ENCODE measurements around the gene PCID2. TPM values are rescaled to one million over a fixed set of nuclear protein-coding genes. Genes with fewer than 3 reads are reported as not detected.

Gene PCID2
- total and polyA plus RNA-seq, 5 experiments from 2014 or later = 64.6 to 73.9 (median 68.6) TPM

- H3K9me3 Mint-ChIP-seq = no peaks in the 10 kb centered on the region
- DNase-seq = no peak
- H3K4me1 Mint-ChIP-seq = peaks cover 0 to 10% (median under 1%) of the 10 kb centered on the region in 4 donors
- peaks cover 0 to 82% (median 7%) of the 10 kb centered on the region in 3 donors for H3K36me3 Mint-ChIP-seq
- H3K27ac Mint-ChIP-seq = peak overlapping the region in 5 of 10 donors; percentile 18 to 80 (median 61)
- POLR2A ChIA-PET = no interaction called here
- H3K4me3 Mint-ChIP-seq = no peak overlapping the region
- peak in 1 of 2 donors; percentile 20 for ATAC-seq
- H3K27me3 Mint-ChIP-seq = no peaks in the 10 kb centered on the region
Measured at GRCh38 chr13:113231306-113232207, 23.1 kb upstream of the PCID2 start.

- H3K4me1 Mint-ChIP-seq = peaks cover 0 to 11% (median 4%) of the 10 kb centered on the region in 4 donors
- POLR2A ChIA-PET = no interaction called here
- DNase-seq (no peak), ATAC-seq (no peak)
- H3K4me3 Mint-ChIP-seq = no peak overlapping the region
- H3K9me3 Mint-ChIP-seq = no peaks in the 10 kb centered on the region
- H3K27ac Mint-ChIP-seq = peak overlapping the region in 1 of 10 donors; percentile 77
- no peaks in the 10 kb centered on the region for H3K27me3 Mint-ChIP-seq
- peaks cover 5 to 83% (median 7%) of the 10 kb centered on the region in 3 donors for H3K36me3 Mint-ChIP-seq
Measured at GRCh38 chr13:113229791-113230190, 21.3 kb upstream of the PCID2 start.

- H3K27me3 Mint-ChIP-seq = no peaks in the 10 kb centered on the region
- no peak for DNase-seq
- peaks cover 5 to 84% (median 7%) of the 10 kb centered on the region in 3 donors for H3K36me3 Mint-ChIP-seq
- H3K4me3 Mint-ChIP-seq = no peak overlapping the region
- ATAC-seq = no peak
- H3K27ac Mint-ChIP-seq = no peak overlapping the region
- POLR2A ChIA-PET = no interaction called here
- no peaks in the 10 kb centered on the region for H3K9me3 Mint-ChIP-seq
- peaks cover 0 to 11% (median 5%) of the 10 kb centered on the region in 4 donors for H3K4me1 Mint-ChIP-seq
Measured at GRCh38 chr13:113229161-113229560, 20.7 kb upstream of the PCID2 start.

GRCh38 chr13:113226873-113227450 is 18.5 kb upstream of the PCID2 start:
- Mint-ChIP-seq H3K27me3 (no peaks in the 10 kb centered on the region), H3K9me3 (no peaks in the 10 kb centered on the region), H3K36me3 (peaks cover under 1 to 93% (median 5%) of the 10 kb centered on the region in 3 donors), H3K27ac (peak overlapping the region in 7 of 10 donors; percentile 14 to 89 (median 48)), H3K4me3 (no peak overlapping the region), H3K4me1 (peaks cover 5 to 19% (median 11%) of the 10 kb centered on the region in 4 donors)
- POLR2A ChIA-PET = interaction anchor here (1.1 to 1.9 kb wide), 2 partner anchors 9 to 17 kb away, joined by 3 to 8 read pairs; partner anchors contain the start of gene CUL4A
- no peak for ATAC-seq
- DNase-seq = no peak

- DNase-seq (no peak), ATAC-seq (no peak)
- POLR2A ChIA-PET = no interaction called here
- H3K4me3 Mint-ChIP-seq = no peak overlapping the region
- H3K4me1 Mint-ChIP-seq = peaks cover 7 to 18% (median 16%) of the 10 kb centered on the region in 4 donors
- no peaks in the 10 kb centered on the region for H3K27me3 Mint-ChIP-seq
- H3K27ac Mint-ChIP-seq = peak overlapping the region in 1 of 10 donors; percentile 46
- peaks cover 2 to 96% (median 5%) of the 10 kb centered on the region in 3 donors for H3K36me3 Mint-ChIP-seq
- no peaks in the 10 kb centered on the region for H3K9me3 Mint-ChIP-seq
Measured at GRCh38 chr13:113225515-113225914, 17.0 kb upstream of the PCID2 start.

- Mint-ChIP-seq H3K4me1 (peaks cover 12 to 21% (median 20%) of the 10 kb centered on the region in 4 donors), H3K36me3 (peaks cover 2 to 96% (median 5%) of the 10 kb centered on the region in 3 donors), H3K27me3 (no peaks in the 10 kb centered on the region), H3K4me3 (no peak overlapping the region), H3K9me3 (no peaks in the 10 kb centered on the region), H3K27ac (peak overlapping the region in 1 of 10 donors; percentile 9)
- POLR2A ChIA-PET = no interaction called here
- DNase-seq (no peak), ATAC-seq (no peak)
Measured at GRCh38 chr13:113224486-113224885, 16.0 kb upstream of the PCID2 start.

- H3K36me3 Mint-ChIP-seq = peaks cover 2 to 90% (median 5%) of the 10 kb centered on the region in 3 donors
- ATAC-seq (no peak), DNase-seq (no peak)
- H3K4me1 Mint-ChIP-seq = peaks cover 15 to 31% (median 22%) of the 10 kb centered on the region in 4 donors
- no peaks in the 10 kb centered on the region for H3K9me3 Mint-ChIP-seq
- POLR2A ChIA-PET = no interaction called here
- no peak overlapping the region for H3K4me3 Mint-ChIP-seq
- H3K27me3 Mint-ChIP-seq = no peaks in the 10 kb centered on the region
- peak overlapping the region in 2 of 10 donors; percentile 11 to 33 for H3K27ac Mint-ChIP-seq
Measured at GRCh38 chr13:113223070-113223469, 14.6 kb upstream of the PCID2 start.

GRCh38 chr13:113220877-113221276 is 12.4 kb upstream of the PCID2 start:
- no peaks in the 10 kb centered on the region for H3K9me3 Mint-ChIP-seq
- H3K27me3 Mint-ChIP-seq = no peaks in the 10 kb centered on the region
- H3K4me3 Mint-ChIP-seq = no peak overlapping the region
- ATAC-seq (peak; percentile 33 to 50), DNase-seq (peak in 1 of 10 donors; percentile 22)
- peak overlapping the region in 3 of 10 donors; percentile 46 to 66 (median 58) for H3K27ac Mint-ChIP-seq
- H3K36me3 Mint-ChIP-seq = peaks cover 0 to 73% (median 2%) of the 10 kb centered on the region in 3 donors
- peaks cover 15 to 31% (median 18%) of the 10 kb centered on the region in 4 donors for H3K4me1 Mint-ChIP-seq
- POLR2A ChIA-PET = no interaction called here

- no peaks in the 10 kb centered on the region for H3K9me3 Mint-ChIP-seq
- no peak for DNase-seq
Measured at GRCh38 chr13:113220141-113220598, 11.7 kb upstream of the PCID2 start.

GRCh38 chr13:113219256-113219940 is 10.9 kb upstream of the PCID2 start:
- DNase-seq = no peak
- no peak for ATAC-seq
- peak overlapping the region in 2 of 10 donors; percentile 13 to 67 for H3K27ac Mint-ChIP-seq
- no peaks in the 10 kb centered on the region for H3K9me3 Mint-ChIP-seq
- H3K27me3 Mint-ChIP-seq = no peaks in the 10 kb centered on the region
- POLR2A ChIA-PET = interaction anchor here (1.4 kb wide), 1 partner anchor 10 kb away, joined by 4 read pairs; the partner anchor contains the start of gene CUL4A
- no peak overlapping the region for H3K4me3 Mint-ChIP-seq
- peaks cover 15 to 30% (median 18%) of the 10 kb centered on the region in 4 donors for H3K4me1 Mint-ChIP-seq
- H3K36me3 Mint-ChIP-seq = peaks cover 0 to 58% (median 2%) of the 10 kb centered on the region in 3 donors

More at GRCh38 chr13:113220141-113220598, 11.7 kb upstream of the PCID2 start:
- Mint-ChIP-seq H3K36me3 (peaks cover 0 to 66% (median 2%) of the 10 kb centered on the region in 3 donors), H3K4me3 (no peak overlapping the region), H3K4me1 (peaks cover 15 to 31% (median 18%) of the 10 kb centered on the region in 4 donors), H3K27me3 (no peaks in the 10 kb centered on the region), H3K27ac (peak overlapping the region in 1 of 10 donors; percentile 11)
- POLR2A ChIA-PET = no interaction called here
- ATAC-seq = no peak

GRCh38 chr13:113218586-113218985 is 10.1 kb upstream of the PCID2 start:
- H3K27ac Mint-ChIP-seq = no peak overlapping the region
- POLR2A ChIA-PET = interaction anchor here (1.4 kb wide), 1 partner anchor 9 kb away, joined by 4 read pairs; the partner anchor contains the start of gene CUL4A
- H3K4me3 Mint-ChIP-seq = no peak overlapping the region
- peaks cover 0 to 50% (median 2%) of the 10 kb centered on the region in 3 donors for H3K36me3 Mint-ChIP-seq
- H3K9me3 Mint-ChIP-seq = no peaks in the 10 kb centered on the region
- peaks cover 15 to 28% (median 20%) of the 10 kb centered on the region in 4 donors for H3K4me1 Mint-ChIP-seq
- no peaks in the 10 kb centered on the region for H3K27me3 Mint-ChIP-seq
- no peak for DNase-seq
- ATAC-seq = no peak
